HG02943 (cell line): ENCODE measurements around the gene IQSEC3.

Experiments
- ATAC-seq: cut with Tn5 transposase; IDR thresholded peaks from one replicate; pipeline ENCODE4 v1.9.1; 2021; ENCODE audit warnings: mild to moderate bottlenecking, low read depth, moderate library complexity; ENCODE audit not compliant: unreplicated experiment

The IQSEC3 gene

DNA sequence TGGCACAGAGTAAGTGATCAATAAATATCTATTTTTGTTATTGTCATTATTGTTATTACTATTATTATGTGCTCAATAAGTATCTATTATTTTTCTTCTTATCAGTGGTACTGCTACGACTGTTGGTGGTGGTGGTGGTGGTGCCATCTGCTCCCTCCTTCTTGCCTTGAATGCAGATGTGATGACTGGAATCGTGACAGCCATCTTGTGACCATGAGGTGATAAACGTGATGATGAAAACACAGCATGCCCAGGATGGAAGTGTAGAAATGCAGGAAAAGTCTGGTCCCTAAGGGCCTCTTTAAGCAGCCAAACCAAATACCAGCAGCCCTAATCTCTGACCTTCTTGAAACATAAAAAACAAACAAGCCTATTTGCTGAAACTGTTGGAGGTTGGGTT is 125.0 kb downstream of the IQSEC3 start:
- no peak for ATAC-seq

GRCh38 chr12:193261-193660 is 126.7 kb downstream of the IQSEC3 start:
- no peak for ATAC-seq

DNA sequence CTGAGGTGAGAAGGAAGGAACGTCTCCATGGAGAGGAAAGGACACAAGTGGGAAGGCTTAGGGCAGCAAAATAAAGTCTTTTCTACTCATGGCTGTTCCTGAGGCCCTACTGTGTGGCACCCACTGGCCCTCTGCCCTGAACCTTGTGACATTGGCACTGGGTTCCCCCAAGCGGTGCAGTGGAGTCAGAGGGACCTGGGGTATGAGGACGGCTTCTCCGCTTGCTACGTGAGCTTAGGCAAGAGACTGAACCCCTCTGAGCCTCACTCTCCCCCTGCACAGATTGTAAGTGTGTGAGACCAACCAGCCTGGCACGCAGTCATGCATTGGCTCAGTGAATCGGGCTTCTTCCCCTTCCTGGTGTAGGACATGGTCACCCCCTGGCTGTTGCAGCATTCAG is 127.7 kb downstream of the IQSEC3 start:
- no peak for ATAC-seq

GRCh38 chr12:195156-195555 is 128.6 kb downstream of the IQSEC3 start:
- ATAC-seq, result no peak

GRCh38 chr12:195951-196350 is 129.4 kb downstream of the IQSEC3 start:
- ATAC-seq, result no peak

DNA sequence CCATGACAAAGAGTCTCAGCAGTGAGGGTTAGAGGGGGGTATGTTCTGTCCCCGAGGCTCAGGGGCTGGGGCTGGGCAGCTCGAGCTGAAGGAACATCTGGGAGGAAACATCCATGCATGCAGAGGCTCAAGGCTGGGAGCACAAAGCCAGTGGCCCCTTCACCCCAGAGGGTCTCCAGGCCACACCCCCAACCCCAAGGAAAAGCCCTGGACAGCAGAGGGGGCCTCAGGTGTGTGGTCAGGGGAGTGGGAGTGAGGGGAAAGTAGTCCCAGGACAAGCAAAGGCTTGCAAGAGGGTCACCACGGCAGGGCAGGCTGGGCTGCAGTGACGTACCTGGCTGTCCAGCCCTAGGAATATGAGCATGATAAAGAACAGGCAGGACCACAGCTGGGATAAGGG is 129.9 kb downstream of the IQSEC3 start:
- no peak for ATAC-seq

- ATAC-seq, result no peak
Measured at GRCh38 chr12:197347-197746, 130.8 kb downstream of the IQSEC3 start.

- no peak for ATAC-seq
Measured at GRCh38 chr12:197911-198695, 131.5 kb downstream of the IQSEC3 start.

DNA sequence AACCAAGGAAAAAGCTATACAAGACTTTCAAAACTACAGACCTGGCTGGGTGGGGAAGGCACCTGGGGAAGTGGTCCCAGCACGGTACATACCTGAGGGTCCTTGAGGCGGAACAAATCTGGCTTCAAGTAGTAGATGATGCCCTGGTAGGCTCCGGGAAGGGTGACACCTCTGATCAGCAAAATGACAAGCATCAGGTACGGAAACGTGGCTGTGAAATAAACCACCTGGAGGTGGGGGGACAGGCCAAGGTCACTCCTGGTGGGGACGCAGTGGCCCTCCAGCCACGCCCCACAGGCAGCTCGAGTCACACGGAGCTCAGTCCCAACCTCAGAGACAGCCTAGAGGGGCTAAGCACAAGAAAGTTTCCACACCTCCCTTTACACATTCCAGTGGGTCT is 132.1 kb downstream of the IQSEC3 start:
- ATAC-seq, result no peak

DNA sequence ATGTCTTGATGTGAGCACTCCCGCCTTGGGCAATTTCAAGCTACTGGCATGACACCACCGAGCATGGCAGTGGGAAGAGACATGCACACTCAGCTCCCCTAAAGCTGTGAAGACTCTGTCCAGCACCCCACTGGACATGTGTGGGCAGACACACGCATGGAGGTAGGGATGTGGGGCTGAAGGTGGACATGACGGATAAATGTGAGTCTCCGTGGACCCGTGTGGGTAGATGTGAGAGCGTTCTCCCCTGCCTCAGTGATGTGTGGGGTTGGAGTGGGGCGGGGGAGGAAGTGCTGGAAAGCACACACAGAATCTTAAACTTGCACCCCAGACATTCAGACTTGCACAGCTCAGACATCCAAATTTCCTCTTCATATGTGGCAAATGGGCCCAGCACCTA is 134.8 kb downstream of the IQSEC3 start:
- ATAC-seq, result no peak

GRCh38 chr12:202081-202731 is 135.6 kb downstream of the IQSEC3 start:
- no peak for ATAC-seq

- no peak for ATAC-seq
Measured at GRCh38 chr12:203074-203461, 136.5 kb downstream of the IQSEC3 start.

- ATAC-seq, result no peak
Measured at GRCh38 chr12:203462-204260, 137.1 kb downstream of the IQSEC3 start.

- ATAC-seq, result no peak
Measured at GRCh38 chr12:204261-204678, 137.7 kb downstream of the IQSEC3 start.

GRCh38 chr12:205026-205425 is 138.5 kb downstream of the IQSEC3 start:
- ATAC-seq, result no peak

GRCh38 chr12:206746-207440 is 140.3 kb downstream of the IQSEC3 start:
- no peak for ATAC-seq

DNA sequence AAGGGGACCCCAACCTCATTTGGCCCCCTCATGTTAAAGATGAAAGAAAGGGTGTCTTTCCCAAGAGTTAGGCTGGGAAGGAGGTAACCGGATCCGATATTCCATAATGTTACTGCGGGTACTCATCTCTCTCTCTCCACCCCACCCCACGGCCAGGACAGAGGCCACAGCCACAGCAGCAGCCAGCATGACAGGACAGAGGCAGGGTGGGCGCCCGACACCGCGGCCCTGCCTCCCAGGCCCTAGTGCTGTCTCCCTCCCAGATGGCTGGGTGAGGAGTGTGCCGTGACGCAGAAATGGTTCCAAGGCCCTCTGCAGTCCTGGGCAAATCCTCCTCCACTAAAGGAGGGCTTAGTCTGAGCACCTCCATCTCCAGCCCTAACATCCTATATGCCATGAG is 141.2 kb downstream of the IQSEC3 start:
- no peak for ATAC-seq

DNA sequence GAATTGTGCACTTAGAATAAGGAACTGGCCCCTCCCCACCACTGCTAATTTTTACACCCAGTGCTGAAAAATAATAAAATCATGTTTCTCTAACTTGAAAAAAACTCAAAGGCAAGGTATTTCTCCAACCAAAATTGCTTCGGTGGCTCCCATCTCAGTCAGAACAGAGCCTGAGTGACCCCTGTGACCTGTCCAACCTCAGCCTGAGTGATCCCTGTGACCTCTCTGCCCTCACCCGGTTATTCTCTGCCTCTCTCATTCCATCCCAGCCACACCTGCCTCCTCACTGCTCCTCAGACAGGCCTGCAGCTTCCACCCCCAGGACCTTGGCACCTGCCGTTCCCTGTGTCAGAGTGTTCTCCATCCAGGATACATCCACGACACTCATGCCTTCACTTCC is 142.2 kb downstream of the IQSEC3 start:
- ATAC-seq, result no peak

- no peak for ATAC-seq
Measured at GRCh38 chr12:209246-209645, 142.7 kb downstream of the IQSEC3 start.

DNA sequence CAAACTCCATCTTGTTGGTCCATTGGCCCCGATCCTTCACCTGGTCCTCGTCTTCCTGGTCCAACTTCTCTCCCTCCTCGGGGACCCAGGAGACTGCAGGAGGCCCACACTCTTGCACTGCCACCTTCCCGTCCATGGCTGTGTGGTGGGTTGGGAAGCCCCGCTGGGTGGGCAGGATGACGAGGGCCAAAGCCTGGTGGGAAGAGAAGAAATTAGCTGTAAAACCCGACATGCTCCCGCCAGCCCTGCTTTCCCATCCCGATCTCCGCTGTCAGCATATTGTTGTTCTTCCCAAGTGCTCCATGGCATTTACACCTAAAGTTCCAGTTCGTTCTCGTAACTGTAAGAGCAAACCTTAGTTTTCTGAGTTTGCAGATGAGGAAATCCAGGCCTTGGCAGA is 143.3 kb downstream of the IQSEC3 start:
- no peak for ATAC-seq
